RWPE2 (cell line): Measurements from ENCODE around the gene SLC16A13.

ENCODE experiments used
- ATAC-seq: fragments of 200-7000 bp; cut with Tn5 transposase; 3 replicates; pipeline ENCODE4 v1.9.1; 2021; ENCODE audit warnings: low read depth
- DNase-seq: peaks from one replicate; pipeline ENCODE4 v3.0.0-alpha.2; 2020; ENCODE audit warnings: low spot score
- H3K27ac ChIP-seq: fragments of 450-650 bp; 2 replicates; pipeline ENCODE4 v1.5.1; 2017; ENCODE audit warnings: mild to moderate bottlenecking; ENCODE audit not compliant: poor library complexity, severe bottlenecking
- H3K27me3 ChIP-seq: fragments of 250-450 bp; sonication (Bioruptor Pico); 2 replicates; pipeline ENCODE4 v1.5.1; 2021; ENCODE audit warnings: mild to moderate bottlenecking, moderate library complexity; ENCODE audit not compliant: insufficient read depth, poor library complexity, severe bottlenecking
- H3K36me3 ChIP-seq: fragments of 250-450 bp; sonication (Bioruptor Pico); 2 replicates; pipeline ENCODE4 v1.5.1; 2020; ENCODE audit warnings: low read depth, mild to moderate bottlenecking, moderate library complexity
- H3K4me1 ChIP-seq: fragments of 250-450 bp; sonication (Bioruptor Pico); 2 replicates; pipeline ENCODE4 v1.5.1; 2021; ENCODE audit warnings: mild to moderate bottlenecking, moderate library complexity; ENCODE audit not compliant: insufficient read depth, poor library complexity, severe bottlenecking
- H3K4me3 ChIP-seq: fragments of 250-450 bp; sonication (Bioruptor Pico); 2 replicates; pipeline ENCODE4 v1.5.1; 2021; ENCODE audit warnings: mild to moderate bottlenecking, moderate library complexity; ENCODE audit not compliant: severe bottlenecking
- H3K9me3 ChIP-seq: fragments of 250-450 bp; sonication (Bioruptor Pico); 2 replicates; pipeline ENCODE4 v1.5.1; 2021; ENCODE audit warnings: mild to moderate bottlenecking, moderate library complexity; ENCODE audit not compliant: severe bottlenecking
- CTCF ChIP-seq: fragments of 450-650 bp; IDR thresholded peaks from one replicate; pipeline ENCODE4 v1.5.1; 2017; ENCODE audit warnings: mild to moderate bottlenecking, moderate library complexity; ENCODE audit not compliant: poor library complexity, severe bottlenecking

The SLC16A13 gene

GRCh38 chr17:7070712-7071111 is 34.9 kb downstream of the SLC16A13 start:
- no peak overlapping the region for H3K27ac ChIP-seq
- peaks cover 10% of the 10 kb centered on the region for H3K9me3 ChIP-seq
- H3K36me3 ChIP-seq: no peaks in the 10 kb centered on the region
- H3K4me3 ChIP-seq: no peak overlapping the region
- ATAC-seq (no peak), DNase-seq (no peak)
- TF ChIP-seq CTCF: no peak
- H3K27me3 ChIP-seq: no peaks in the 10 kb centered on the region
- H3K4me1 ChIP-seq: no peaks in the 10 kb centered on the region

GRCh38 chr17:7072406-7072805 is 36.6 kb downstream of the SLC16A13 start:
- H3K36me3 ChIP-seq: no peaks in the 10 kb centered on the region
- no peak overlapping the region for H3K27ac ChIP-seq
- no peak overlapping the region for H3K4me3 ChIP-seq
- no peaks in the 10 kb centered on the region for H3K4me1 ChIP-seq
- DNase-seq (no peak), ATAC-seq (no peak)
- no peaks in the 10 kb centered on the region for H3K27me3 ChIP-seq
- no peak for TF ChIP-seq CTCF
- H3K9me3 ChIP-seq: peaks cover 10% of the 10 kb centered on the region

GRCh38 chr17:7074931-7075330 is 39.1 kb downstream of the SLC16A13 start:
- Histone ChIP-seq H3K9me3 (no peaks in the 10 kb centered on the region), H3K27ac (no peak overlapping the region), H3K36me3 (no peaks in the 10 kb centered on the region), H3K4me1 (no peaks in the 10 kb centered on the region), H3K4me3 (no peak overlapping the region), H3K27me3 (no peaks in the 10 kb centered on the region)
- DNase-seq (no peak), ATAC-seq (no peak)
- no peak for TF ChIP-seq CTCF

GRCh38 chr17:7077911-7078546 is 42.2 kb downstream of the SLC16A13 start:
- no peak overlapping the region for H3K4me3 ChIP-seq
- no peaks in the 10 kb centered on the region for H3K36me3 ChIP-seq
- no peaks in the 10 kb centered on the region for H3K27me3 ChIP-seq
- H3K4me1 ChIP-seq: no peaks in the 10 kb centered on the region
- no peak for ATAC-seq
- H3K9me3 ChIP-seq: no peaks in the 10 kb centered on the region
- no peak for DNase-seq
- H3K27ac ChIP-seq: no peak overlapping the region
- TF ChIP-seq CTCF: no peak

- no peaks in the 10 kb centered on the region for H3K4me1 ChIP-seq
- ATAC-seq (no peak), DNase-seq (no peak)
- H3K9me3 ChIP-seq: no peaks in the 10 kb centered on the region
- no peak overlapping the region for H3K4me3 ChIP-seq
- no peaks in the 10 kb centered on the region for H3K27me3 ChIP-seq
- no peaks in the 10 kb centered on the region for H3K36me3 ChIP-seq
- TF ChIP-seq CTCF: no peak
- no peak overlapping the region for H3K27ac ChIP-seq
Observed at GRCh38 chr17:7078711-7079110, 42.9 kb downstream of the SLC16A13 start.
